Testis (tissue), 3 donors: ENCODE results near the gene TEX22. TPM values are rescaled to one million over a fixed set of nuclear protein-coding genes. Genes with fewer than 3 reads are reported as not detected.

Source experiments
- DNase-seq: peaks from one replicate; pipeline ENCODE4 v3.0.0-alpha.2; 2019
- H3K27ac ChIP-seq, 2 donors: fragments of 200-600 bp; sonication (generic); one replicate each; pipeline ENCODE4 v1.5.1; 2019
- H3K27me3 ChIP-seq: fragments of 200-600 bp; sonication (generic); one replicate; pipeline ENCODE4 v1.5.1; 2019
- H3K36me3 ChIP-seq: fragments of 200-600 bp; sonication (generic); one replicate; pipeline ENCODE4 v1.5.1; 2017; ENCODE audit warnings: low read depth; ENCODE audit errors: missing control alignments
- H3K4me1 ChIP-seq: fragments of 200-600 bp; sonication (generic); one replicate; pipeline ENCODE4 v1.5.1; 2019
- H3K4me3 ChIP-seq, 2 donors: fragments of 200-600 bp; sonication (generic); one replicate each; pipeline ENCODE4 v1.5.1; 2017 to 2019
- H3K9me3 ChIP-seq: fragments of 200-600 bp; sonication (generic); one replicate; pipeline ENCODE4 v1.5.1; 2017
- POLR2A ChIP-seq: fragments of 450-650 bp; IDR thresholded peaks from one replicate; pipeline ENCODE4 v1.6.1; 2017; ENCODE audit warnings: antibody characterized with exemption, mild to moderate bottlenecking, moderate library complexity
- WGBS, 2 donors: methylation state at CpG; one replicate each; pipeline ENCODE4 v1.1.5; 2018; 5-methylcytosine and 5-hydroxymethylcytosine counted together
- intact Hi-C: fragments of 100-400 bp; cut with DNase I; formaldehyde crosslinking; loops from one replicate; pipeline ENCODE4 v1.15.1; 2023; ENCODE audit warnings: low total_unique reads
- polyA plus RNA-seq: library from polyadenylated mRNA; stranded (reverse); fragments of 350-450 nt; fragmentation: Illumina TruSeq; extraction: RNeasy Lipid Tissue Mini Kit (QIAGEN cat#74804); gene quantifications from one replicate; pipeline ENCODE4 v1.2.3, GENCODE V29; 2014; ENCODE audit warnings: low read depth, low replicate concordance; ENCODE audit not compliant: insufficient read depth
- total RNA-seq, 2 donors: library from RNA; depleted of rRNA; stranded (reverse); fragments of >200 nt; gene quantifications; one replicate each; pipeline ENCODE4 v1.2.3, GENCODE V29; 2016
- TF ChIP-seq, protein P1 (sequence below), 3 experiments: fragments of 450-650 bp in 2 of 3; fragments of 200-600 bp in 1 of 3; sonication (generic) in 1 of 3; IDR thresholded peaks; one replicate each; pipeline ENCODE4 v1.5.1; 2016 to 2019; ENCODE audit warnings: antibody characterized with exemption in 3 of 3, mild to moderate bottlenecking in 2 of 3, moderate library complexity in 1 of 3

The TEX22 gene
- total and polyA plus RNA-seq, 3 donors from 2014 or later: 5.2 to 21.5 (median 6.6) TPM

- no peaks in the 10 kb centered on the region for H3K27me3 ChIP-seq
- no peak for TF ChIP-seq POLR2A
- H3K27ac ChIP-seq: no peak overlapping the region
- H3K36me3 ChIP-seq: no peaks in the 10 kb centered on the region
- DNase-seq: no peak
- no peaks in the 10 kb centered on the region for H3K9me3 ChIP-seq
- intact Hi-C loops: no loop called here
- H3K4me3 ChIP-seq: no peak overlapping the region
- H3K4me1 ChIP-seq: no peaks in the 10 kb centered on the region
- 90 to 93% methylated on average over 9 of the region's 9 CpGs for WGBS, 2 donors
Observed at GRCh38 chr14:105427936-105428485, 29.7 kb downstream of the TEX22 start.

- no peak overlapping the region for H3K4me3 ChIP-seq
- H3K9me3 ChIP-seq: no peaks in the 10 kb centered on the region
- no peak overlapping the region for H3K27ac ChIP-seq
Observed at GRCh38 chr14:105430042-105430441, 31.7 kb downstream of the TEX22 start.

DNA sequence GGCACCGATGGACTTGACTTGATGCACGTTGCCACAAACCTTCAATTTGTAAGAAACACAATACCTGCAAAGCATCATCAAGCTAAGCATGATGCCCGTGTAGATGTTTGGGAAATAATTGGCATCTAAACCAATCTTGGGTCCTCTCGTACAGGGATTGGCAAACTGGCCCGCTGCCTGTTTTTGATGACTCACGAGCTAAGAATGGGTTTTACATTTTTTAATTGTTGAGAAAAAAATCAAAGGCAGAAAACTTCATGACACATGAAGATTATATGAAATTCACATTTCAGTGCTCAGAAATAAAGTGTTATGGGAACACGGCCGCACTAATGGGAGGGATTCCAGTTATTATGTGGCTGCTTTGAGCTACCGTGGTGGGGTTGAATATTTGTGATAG, 32.2 kb downstream of the TEX22 start:
- Histone ChIP-seq H3K4me1 (no peaks in the 10 kb centered on the region), H3K27ac (no peak overlapping the region), H3K4me3 (no peak overlapping the region), H3K27me3 (no peaks in the 10 kb centered on the region), H3K36me3 (no peaks in the 10 kb centered on the region), H3K9me3 (no peaks in the 10 kb centered on the region)
- DNase-seq: no peak
- intact Hi-C loops: no loop called here
- WGBS, 2 donors: 74 to 77% methylated on average over 9 of the region's 9 CpGs
- TF ChIP-seq, protein P1, sequence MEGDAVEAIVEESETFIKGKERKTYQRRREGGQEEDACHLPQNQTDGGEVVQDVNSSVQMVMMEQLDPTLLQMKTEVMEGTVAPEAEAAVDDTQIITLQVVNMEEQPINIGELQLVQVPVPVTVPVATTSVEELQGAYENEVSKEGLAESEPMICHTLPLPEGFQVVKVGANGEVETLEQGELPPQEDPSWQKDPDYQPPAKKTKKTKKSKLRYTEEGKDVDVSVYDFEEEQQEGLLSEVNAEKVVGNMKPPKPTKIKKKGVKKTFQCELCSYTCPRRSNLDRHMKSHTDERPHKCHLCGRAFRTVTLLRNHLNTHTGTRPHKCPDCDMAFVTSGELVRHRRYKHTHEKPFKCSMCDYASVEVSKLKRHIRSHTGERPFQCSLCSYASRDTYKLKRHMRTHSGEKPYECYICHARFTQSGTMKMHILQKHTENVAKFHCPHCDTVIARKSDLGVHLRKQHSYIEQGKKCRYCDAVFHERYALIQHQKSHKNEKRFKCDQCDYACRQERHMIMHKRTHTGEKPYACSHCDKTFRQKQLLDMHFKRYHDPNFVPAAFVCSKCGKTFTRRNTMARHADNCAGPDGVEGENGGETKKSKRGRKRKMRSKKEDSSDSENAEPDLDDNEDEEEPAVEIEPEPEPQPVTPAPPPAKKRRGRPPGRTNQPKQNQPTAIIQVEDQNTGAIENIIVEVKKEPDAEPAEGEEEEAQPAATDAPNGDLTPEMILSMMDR (IDR thresholded peaks at IDR 0.05): no peak
- TF ChIP-seq POLR2A: no peak

More at GRCh38 chr14:105430042-105430441, 31.7 kb downstream of the TEX22 start:
- 78 to 86% methylated on average over 6 of the region's 6 CpGs for WGBS, 2 donors
- no peaks in the 10 kb centered on the region for H3K4me1 ChIP-seq
- TF ChIP-seq, protein P1 (IDR thresholded peaks at IDR 0.05): no peak
- no peak for TF ChIP-seq POLR2A
- H3K36me3 ChIP-seq: no peaks in the 10 kb centered on the region
- H3K27me3 ChIP-seq: no peaks in the 10 kb centered on the region
- intact Hi-C loops: no loop called here
- DNase-seq: no peak

DNA sequence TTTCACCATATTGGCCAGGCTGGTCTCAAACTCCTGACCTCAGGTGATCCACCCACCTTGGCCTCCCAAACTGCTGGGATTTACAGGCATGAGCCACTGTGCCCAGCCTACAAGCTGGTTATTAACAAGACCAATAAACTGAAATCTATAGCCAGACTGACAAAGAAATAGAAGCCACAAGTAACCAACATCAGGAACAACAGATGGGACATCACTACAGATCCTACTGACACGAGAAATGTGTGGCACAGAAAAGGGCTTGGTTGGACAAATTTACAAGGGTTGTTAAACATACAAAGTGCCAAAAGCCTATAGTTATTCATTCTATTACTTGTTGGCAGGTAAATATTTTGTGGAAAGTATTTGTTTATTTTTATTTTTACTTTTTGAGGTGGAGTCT, 32.9 kb downstream of the TEX22 start:
- 90 to 91% methylated on average over 1 of the region's 1 CpG for WGBS, 2 donors
- Histone ChIP-seq H3K36me3 (no peaks in the 10 kb centered on the region), H3K4me1 (no peaks in the 10 kb centered on the region), H3K9me3 (no peaks in the 10 kb centered on the region), H3K4me3 (no peak overlapping the region), H3K27ac (no peak overlapping the region), H3K27me3 (no peaks in the 10 kb centered on the region)
- no peak for TF ChIP-seq POLR2A
- TF ChIP-seq, protein P1 (IDR thresholded peaks at IDR 0.05): no peak
- DNase-seq: no peak
- intact Hi-C loops: no loop called here

- 90 to 92% methylated on average over 12 of the region's 12 CpGs for WGBS, 2 donors
- intact Hi-C loops: no loop called here
- DNase-seq: no peak
- H3K4me1 ChIP-seq: no peaks in the 10 kb centered on the region
- no peaks in the 10 kb centered on the region for H3K36me3 ChIP-seq
- TF ChIP-seq POLR2A: no peak
- TF ChIP-seq, protein P1 (IDR thresholded peaks at IDR 0.05): no peak
- H3K4me3 ChIP-seq: no peak overlapping the region
- no peaks in the 10 kb centered on the region for H3K27me3 ChIP-seq
- no peaks in the 10 kb centered on the region for H3K9me3 ChIP-seq
- no peak overlapping the region for H3K27ac ChIP-seq
Observed at GRCh38 chr14:105432657-105433056, 34.3 kb downstream of the TEX22 start.
